Diencephalon (tissue), 1 donor: ENCODE data around the gene DDX21. TPM values are rescaled to one million over a fixed set of nuclear protein-coding genes. Genes with fewer than 3 reads are reported as not detected.

ENCODE experiments used
- small RNA-seq: library from RNA; depleted of rRNA; stranded (forward); fragments of <200 nt; gene quantifications from one replicate; pipeline ENCODE3, GENCODE V24; 2014
- total RNA-seq: library from RNA; depleted of rRNA; stranded (reverse); fragments of >200 nt; gene quantifications from one replicate; pipeline ENCODE4 v1.2.3, GENCODE V29; 2014

The DDX21 gene
- 40.4 TPM for total RNA-seq

GRCh38 chr10:68955832-68956532 is at the start of gene DDX21:
TSS of gene DDX21 (plus strand) at chr10:68956170. CDS start at chr10:68956226, 56 bp downstream.

GRCh38 chr10:68988530-68989316 is 32.8 kb downstream of the DDX21 start, which contains the start of gene KIFBP:
TSS of gene KIFBP (plus strand) at chr10:68988803. CDS start at chr10:68988833, 30 bp downstream.

Small RNA genes lying within 50 kb of the gene (small RNA-seq; reads per million reads assigned to genes)
- not detected for gene RNU6-571P

Other genes with a start within 250 kb of the DDX21 start
- 35.5 TPM for gene CCAR1, start 234.9 kb upstream of the DDX21 start, total RNA-seq
- 15.7 TPM for gene STOX1, start 128.6 kb upstream of the DDX21 start, total RNA-seq
- gene DDX50, start 54.9 kb upstream of the DDX21 start, total RNA-seq: 47.7 TPM
- gene KIFBP, start 32.6 kb downstream of the DDX21 start, total RNA-seq: 48.0 TPM
- gene SRGN, start 131.9 kb downstream of the DDX21 start, total RNA-seq: 29.1 TPM
- gene VPS26A, start 168.0 kb downstream of the DDX21 start, total RNA-seq: 49.8 TPM
- 35.1 TPM for gene SUPV3L1, start 224.1 kb downstream of the DDX21 start, total RNA-seq